ENCODE measurements around the gene SPG7. TPM values are rescaled to one million over a fixed set of nuclear protein-coding genes. Genes with fewer than 3 reads are reported as not detected.

SPG7 gene
- total and polyA plus RNA-seq, 4 donors = 34.5 to 102 (median 49.5) TPM

DNA sequence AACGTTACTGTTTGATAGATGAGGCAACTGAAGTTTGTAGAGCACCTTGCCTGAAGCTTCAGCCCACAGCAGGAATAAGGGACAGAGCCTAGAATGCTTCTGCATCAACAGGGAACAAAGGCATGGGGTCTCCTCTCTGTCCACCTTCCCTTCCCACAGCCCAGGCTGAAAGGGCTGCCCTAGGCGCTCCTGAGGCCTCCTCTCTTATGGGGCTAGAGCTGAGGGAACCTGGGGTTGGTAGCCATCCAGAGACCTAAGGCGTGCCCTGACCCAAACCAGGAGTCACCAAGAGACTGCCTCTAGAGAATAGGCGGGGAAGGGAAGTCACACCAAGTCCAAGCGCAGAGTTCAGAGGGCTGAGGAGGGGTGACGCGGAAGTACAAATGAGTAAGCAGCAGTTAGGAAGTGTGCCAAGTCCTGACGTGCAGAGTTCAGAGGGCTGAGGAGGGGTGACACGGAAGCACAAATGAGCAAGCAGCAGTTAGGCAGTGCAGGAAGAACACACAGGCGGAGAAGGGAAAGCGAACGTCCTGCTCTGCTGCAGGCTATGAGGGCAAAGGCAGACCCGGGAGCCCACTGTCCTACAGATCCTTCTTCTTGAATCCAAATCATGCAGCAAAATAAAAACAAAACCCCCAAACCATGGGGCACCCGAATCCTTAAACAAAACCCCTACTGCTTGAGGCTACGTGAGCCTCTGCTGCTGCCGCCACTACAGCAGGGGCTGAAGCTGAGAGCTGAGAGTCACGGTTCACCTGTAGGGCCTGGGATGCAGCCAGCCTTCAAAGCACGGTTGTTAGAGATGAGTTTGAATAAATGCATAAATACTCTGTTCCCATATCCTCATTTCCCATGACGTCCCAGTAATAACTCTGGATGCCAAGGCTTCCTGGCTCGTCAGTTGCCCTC lies 2.7 kb upstream of the SPG7 start (continued):
- peak; percentile 32 to 84 for TF ChIP-seq GABPA (IDR thresholded peaks at IDR 0.05 in 1 of 2, conservative IDR thresholded peaks at IDR 0.05 in 1 of 2)
- peak; percentile 76 for TF ChIP-seq FOXA2 (IDR thresholded peaks at IDR 0.05)
- TF ChIP-seq RXRA (IDR thresholded peaks at IDR 0.05) = peak; percentile 93 to 94
- TF ChIP-seq HNF4A (conservative IDR thresholded peaks at IDR 0.05) = peak; percentile 87 to 93
- TF ChIP-seq, protein P1, sequence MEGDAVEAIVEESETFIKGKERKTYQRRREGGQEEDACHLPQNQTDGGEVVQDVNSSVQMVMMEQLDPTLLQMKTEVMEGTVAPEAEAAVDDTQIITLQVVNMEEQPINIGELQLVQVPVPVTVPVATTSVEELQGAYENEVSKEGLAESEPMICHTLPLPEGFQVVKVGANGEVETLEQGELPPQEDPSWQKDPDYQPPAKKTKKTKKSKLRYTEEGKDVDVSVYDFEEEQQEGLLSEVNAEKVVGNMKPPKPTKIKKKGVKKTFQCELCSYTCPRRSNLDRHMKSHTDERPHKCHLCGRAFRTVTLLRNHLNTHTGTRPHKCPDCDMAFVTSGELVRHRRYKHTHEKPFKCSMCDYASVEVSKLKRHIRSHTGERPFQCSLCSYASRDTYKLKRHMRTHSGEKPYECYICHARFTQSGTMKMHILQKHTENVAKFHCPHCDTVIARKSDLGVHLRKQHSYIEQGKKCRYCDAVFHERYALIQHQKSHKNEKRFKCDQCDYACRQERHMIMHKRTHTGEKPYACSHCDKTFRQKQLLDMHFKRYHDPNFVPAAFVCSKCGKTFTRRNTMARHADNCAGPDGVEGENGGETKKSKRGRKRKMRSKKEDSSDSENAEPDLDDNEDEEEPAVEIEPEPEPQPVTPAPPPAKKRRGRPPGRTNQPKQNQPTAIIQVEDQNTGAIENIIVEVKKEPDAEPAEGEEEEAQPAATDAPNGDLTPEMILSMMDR (IDR thresholded peaks at IDR 0.05; ENCODE audit: low read depth, low read length, missing input control) = no peak

DNA sequence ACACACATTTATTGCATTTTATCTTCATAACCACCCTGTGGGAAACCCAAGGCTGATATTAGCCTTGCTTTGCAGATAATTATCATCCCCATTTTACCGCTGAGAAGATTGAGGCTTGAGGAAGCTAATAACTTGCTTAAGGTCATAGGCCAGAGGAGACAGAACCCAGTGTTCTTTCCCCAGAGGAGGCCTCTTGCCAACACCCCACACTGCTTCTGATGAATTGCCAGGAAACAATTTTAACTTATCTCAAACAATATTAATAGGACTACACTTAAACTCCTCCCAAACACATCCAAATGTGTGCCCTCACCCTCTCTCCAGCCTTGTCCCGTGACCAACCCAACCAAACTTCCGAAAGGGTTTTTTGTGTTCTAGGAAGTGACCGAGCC lies 2.1 kb upstream of the SPG7 start:
- DNase-seq (ENCODE audit: low spot score) = no peak
- Histone ChIP-seq H3K9me3 (ENCODE audit: control insufficient read depth in 4 of 4, low read length in 3 of 4) (no peaks in the 10 kb centered on the region), H3K27ac (ENCODE audit: low read depth in 1 of 2, low read length in 2 of 2) (peak overlapping the region; percentile 58 to 85), H3K36me3 (ENCODE audit: control insufficient read depth in 4 of 4, insufficient read depth in 3 of 4, low read depth in 1 of 4, low read length in 3 of 4) (peaks cover 5 to 7% (median 6%) of the 10 kb centered on the region in 4 donors), H3K9ac (ENCODE audit: low read depth in 1 of 2, low read length in 2 of 2) (peak overlapping the region in 1 of 2 donors; percentile 60), H3K4me3 (ENCODE audit: low read depth in 1 of 3, low read length in 3 of 3) (no peak overlapping the region), H3K4me1 (ENCODE audit: control insufficient read depth in 4 of 4, insufficient read depth in 4 of 4, low read length in 3 of 4) (peaks cover 10 to 36% (median 27%) of the 10 kb centered on the region in 4 donors), H3K27me3 (ENCODE audit: control insufficient read depth in 4 of 4, insufficient read depth in 4 of 4, low read length in 3 of 4) (no peaks in the 10 kb centered on the region)
- whole genome bisulfite sequencing = 73% methylated on average over 4 of the region's 4 CpGs
- TF ChIP-seq, protein P1 (IDR thresholded peaks at IDR 0.05; ENCODE audit: low read depth, low read length, missing input control) = no peak
- TF ChIP-seq TAF1 (conservative IDR thresholded peaks at IDR 0.05) (no peak), NR2F2 (IDR thresholded peaks at IDR 0.05) (peak; percentile 98)

DNA sequence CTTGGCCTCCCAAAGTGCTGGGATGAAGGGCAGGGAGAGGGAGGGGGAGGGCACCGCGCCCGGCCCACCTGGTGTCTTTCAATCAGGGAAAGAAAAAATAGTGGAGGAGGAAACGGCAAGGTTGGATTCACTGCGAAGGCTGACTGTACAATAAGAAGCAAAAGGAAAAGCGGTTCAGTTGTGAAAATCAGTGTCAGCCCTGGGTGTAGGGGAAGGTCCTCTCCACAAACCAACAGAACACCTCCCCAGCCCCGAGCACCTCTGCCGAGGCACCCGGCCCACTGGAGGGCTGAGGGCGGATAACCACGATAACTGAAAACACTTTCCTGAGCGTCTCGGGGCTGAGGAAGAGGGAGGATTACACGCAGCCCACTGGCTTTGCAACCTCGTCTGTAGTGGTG lies 1.4 kb upstream of the SPG7 start:
- TF ChIP-seq GABPA (IDR thresholded peaks at IDR 0.05 in 1 of 2, conservative IDR thresholded peaks at IDR 0.05 in 1 of 2) = no peak
- no peak for TF ChIP-seq HNF4G (IDR thresholded peaks at IDR 0.05)
- TF ChIP-seq EGR1 (IDR thresholded peaks at IDR 0.05; ENCODE audit: low read depth in 2 of 2) = no peak
- no peak for TF ChIP-seq FOXA1 (IDR thresholded peaks at IDR 0.05)
- no peak for TF ChIP-seq JUND (IDR thresholded peaks at IDR 0.05)
- TF ChIP-seq TAF1 (conservative IDR thresholded peaks at IDR 0.05) = no peak
- TF ChIP-seq, protein P2, sequence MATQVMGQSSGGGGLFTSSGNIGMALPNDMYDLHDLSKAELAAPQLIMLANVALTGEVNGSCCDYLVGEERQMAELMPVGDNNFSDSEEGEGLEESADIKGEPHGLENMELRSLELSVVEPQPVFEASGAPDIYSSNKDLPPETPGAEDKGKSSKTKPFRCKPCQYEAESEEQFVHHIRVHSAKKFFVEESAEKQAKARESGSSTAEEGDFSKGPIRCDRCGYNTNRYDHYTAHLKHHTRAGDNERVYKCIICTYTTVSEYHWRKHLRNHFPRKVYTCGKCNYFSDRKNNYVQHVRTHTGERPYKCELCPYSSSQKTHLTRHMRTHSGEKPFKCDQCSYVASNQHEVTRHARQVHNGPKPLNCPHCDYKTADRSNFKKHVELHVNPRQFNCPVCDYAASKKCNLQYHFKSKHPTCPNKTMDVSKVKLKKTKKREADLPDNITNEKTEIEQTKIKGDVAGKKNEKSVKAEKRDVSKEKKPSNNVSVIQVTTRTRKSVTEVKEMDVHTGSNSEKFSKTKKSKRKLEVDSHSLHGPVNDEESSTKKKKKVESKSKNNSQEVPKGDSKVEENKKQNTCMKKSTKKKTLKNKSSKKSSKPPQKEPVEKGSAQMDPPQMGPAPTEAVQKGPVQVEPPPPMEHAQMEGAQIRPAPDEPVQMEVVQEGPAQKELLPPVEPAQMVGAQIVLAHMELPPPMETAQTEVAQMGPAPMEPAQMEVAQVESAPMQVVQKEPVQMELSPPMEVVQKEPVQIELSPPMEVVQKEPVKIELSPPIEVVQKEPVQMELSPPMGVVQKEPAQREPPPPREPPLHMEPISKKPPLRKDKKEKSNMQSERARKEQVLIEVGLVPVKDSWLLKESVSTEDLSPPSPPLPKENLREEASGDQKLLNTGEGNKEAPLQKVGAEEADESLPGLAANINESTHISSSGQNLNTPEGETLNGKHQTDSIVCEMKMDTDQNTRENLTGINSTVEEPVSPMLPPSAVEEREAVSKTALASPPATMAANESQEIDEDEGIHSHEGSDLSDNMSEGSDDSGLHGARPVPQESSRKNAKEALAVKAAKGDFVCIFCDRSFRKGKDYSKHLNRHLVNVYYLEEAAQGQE (IDR thresholded peaks at IDR 0.05) = no peak
- TF ChIP-seq, protein P3, sequence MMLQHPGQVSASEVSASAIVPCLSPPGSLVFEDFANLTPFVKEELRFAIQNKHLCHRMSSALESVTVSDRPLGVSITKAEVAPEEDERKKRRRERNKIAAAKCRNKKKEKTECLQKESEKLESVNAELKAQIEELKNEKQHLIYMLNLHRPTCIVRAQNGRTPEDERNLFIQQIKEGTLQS (IDR thresholded peaks at IDR 0.05) = no peak
- TF ChIP-seq SP1 (IDR thresholded peaks at IDR 0.05) = no peak
- TF ChIP-seq FOXA2 (IDR thresholded peaks at IDR 0.05) = no peak
- TF ChIP-seq, protein P4, sequence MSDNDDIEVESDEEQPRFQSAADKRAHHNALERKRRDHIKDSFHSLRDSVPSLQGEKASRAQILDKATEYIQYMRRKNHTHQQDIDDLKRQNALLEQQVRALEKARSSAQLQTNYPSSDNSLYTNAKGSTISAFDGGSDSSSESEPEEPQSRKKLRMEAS (IDR thresholded peaks at IDR 0.05) = no peak
- TF ChIP-seq, protein P5, sequence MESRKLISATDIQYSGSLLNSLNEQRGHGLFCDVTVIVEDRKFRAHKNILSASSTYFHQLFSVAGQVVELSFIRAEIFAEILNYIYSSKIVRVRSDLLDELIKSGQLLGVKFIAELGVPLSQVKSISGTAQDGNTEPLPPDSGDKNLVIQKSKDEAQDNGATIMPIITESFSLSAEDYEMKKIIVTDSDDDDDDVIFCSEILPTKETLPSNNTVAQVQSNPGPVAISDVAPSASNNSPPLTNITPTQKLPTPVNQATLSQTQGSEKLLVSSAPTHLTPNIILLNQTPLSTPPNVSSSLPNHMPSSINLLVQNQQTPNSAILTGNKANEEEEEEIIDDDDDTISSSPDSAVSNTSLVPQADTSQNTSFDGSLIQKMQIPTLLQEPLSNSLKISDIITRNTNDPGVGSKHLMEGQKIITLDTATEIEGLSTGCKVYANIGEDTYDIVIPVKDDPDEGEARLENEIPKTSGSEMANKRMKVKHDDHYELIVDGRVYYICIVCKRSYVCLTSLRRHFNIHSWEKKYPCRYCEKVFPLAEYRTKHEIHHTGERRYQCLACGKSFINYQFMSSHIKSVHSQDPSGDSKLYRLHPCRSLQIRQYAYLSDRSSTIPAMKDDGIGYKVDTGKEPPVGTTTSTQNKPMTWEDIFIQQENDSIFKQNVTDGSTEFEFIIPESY (IDR thresholded peaks at IDR 0.05) = no peak
- no peak for TF ChIP-seq YY1 (IDR thresholded peaks at IDR 0.05)
- TF ChIP-seq HNF4A (conservative IDR thresholded peaks at IDR 0.05) = no peak
- no peak for TF ChIP-seq RAD21 (IDR thresholded peaks at IDR 0.05)
- TF ChIP-seq NR2F2 (IDR thresholded peaks at IDR 0.05) = no peak
- WGBS = 65% methylated on average over 15 of the region's 15 CpGs
- Histone ChIP-seq H3K9me3 (ENCODE audit: control insufficient read depth in 4 of 4, low read length in 3 of 4) (no peaks in the 10 kb centered on the region), H3K4me1 (ENCODE audit: control insufficient read depth in 4 of 4, insufficient read depth in 4 of 4, low read length in 3 of 4) (peaks cover 10 to 36% (median 27%) of the 10 kb centered on the region in 4 donors), H3K27ac (ENCODE audit: low read depth in 1 of 2, low read length in 2 of 2) (peak overlapping the region; percentile 92 to 95), H3K4me3 (ENCODE audit: low read depth in 1 of 3, low read length in 3 of 3) (peak overlapping the region in 1 of 3 donors; percentile 98), H3K9ac (ENCODE audit: low read depth in 1 of 2, low read length in 2 of 2) (peak overlapping the region in 1 of 2 donors; percentile 50), H3K36me3 (ENCODE audit: control insufficient read depth in 4 of 4, insufficient read depth in 3 of 4, low read depth in 1 of 4, low read length in 3 of 4) (peaks cover 5 to 14% (median 9%) of the 10 kb centered on the region in 4 donors), H3K27me3 (ENCODE audit: control insufficient read depth in 4 of 4, insufficient read depth in 4 of 4, low read length in 3 of 4) (no peaks in the 10 kb centered on the region)
- DNase-seq (ENCODE audit: low spot score) = no peak
